HG03045 (cell line): ENCODE data around the gene PLXNA2.

Source experiments
- ATAC-seq: cut with Tn5 transposase; IDR thresholded peaks from one replicate; pipeline ENCODE4 v1.9.1; 2021; ENCODE audit warnings: mild to moderate bottlenecking, moderate library complexity; ENCODE audit not compliant: unreplicated experiment

The PLXNA2 gene

GRCh38 chr1:208242146-208242545 is 2.0 kb downstream of the PLXNA2 start:
- ATAC-seq, result no peak

- no peak for ATAC-seq
Measured at GRCh38 chr1:208241512-208241911, 2.7 kb downstream of the PLXNA2 start.

GRCh38 chr1:208240662-208241355 is 3.4 kb downstream of the PLXNA2 start:
- ATAC-seq, result no peak

- ATAC-seq, result no peak
Measured at GRCh38 chr1:208239473-208240381, 4.5 kb downstream of the PLXNA2 start.

GRCh38 chr1:208238710-208239472 is 5.3 kb downstream of the PLXNA2 start:
- ATAC-seq, result no peak

GRCh38 chr1:208237241-208237640 is 6.9 kb downstream of the PLXNA2 start:
- no peak for ATAC-seq

- ATAC-seq, result no peak
Measured at GRCh38 chr1:208235982-208236761, 8.0 kb downstream of the PLXNA2 start.

- ATAC-seq, result no peak
Measured at GRCh38 chr1:208235356-208235981, 8.7 kb downstream of the PLXNA2 start.

GRCh38 chr1:208234721-208235120 is 9.5 kb downstream of the PLXNA2 start:
- ATAC-seq, result no peak

- no peak for ATAC-seq
Measured at GRCh38 chr1:208233978-208234377, 10.2 kb downstream of the PLXNA2 start.

- ATAC-seq, result no peak
Measured at GRCh38 chr1:208233546-208233945, 10.6 kb downstream of the PLXNA2 start.

- ATAC-seq, result no peak
Measured at GRCh38 chr1:208232662-208233038, 11.5 kb downstream of the PLXNA2 start.

GRCh38 chr1:208231881-208232661 is 12.1 kb downstream of the PLXNA2 start:
- no peak for ATAC-seq

GRCh38 chr1:208230668-208231529 is 13.3 kb downstream of the PLXNA2 start:
- ATAC-seq, result no peak

GRCh38 chr1:208228550-208228949 is 15.6 kb downstream of the PLXNA2 start:
- no peak for ATAC-seq

- ATAC-seq, result no peak
Measured at GRCh38 chr1:208228026-208228425, 16.2 kb downstream of the PLXNA2 start.

GRCh38 chr1:208227366-208227765 is 16.8 kb downstream of the PLXNA2 start:
- no peak for ATAC-seq
